Smooth muscle cell of the coronary artery (primary cell): ENCODE results near the gene IGSF5. TPM values are rescaled to one million over a fixed set of nuclear protein-coding genes. Genes with fewer than 3 reads are reported as not detected.

ENCODE experiments used
- total RNA-seq: library from RNA; depleted of rRNA; stranded (reverse); fragments of >200 nt; gene quantifications from 2 replicates; pipeline ENCODE4 v1.2.3, GENCODE V29; 2014; ENCODE audit warnings: low replicate concordance

The IGSF5 gene
- not detected in 2 replicates for total RNA-seq

GRCh38 chr21:39744883-39745282 lies at the start of gene IGSF5:
TSS of gene IGSF5 (plus strand) at chr21:39745183. CDS start at chr21:39745510, 327 bp downstream.

Other genes starting within 250 kb of the IGSF5 start
- not detected in 2 replicates for gene B3GALT5, start 132.2 kb upstream of the IGSF5 start, total RNA-seq
- gene PCP4, start 122.3 kb downstream of the IGSF5 start, total RNA-seq, result not detected in 2 replicates